ENCODE data around the gene RASSF4.
"Not testable (repeated sequence)": the region's sequence is repeated elsewhere in the genome, so short reads cannot be mapped to it uniquely, and the experiment has no call there.

RASSF4 gene

GRCh38 chr10:45006276-45007030 is 46.9 kb downstream of the RASSF4 start:
- peaks cover 3 to 24% of the 10 kb centered on the region in 2 experiments for H3K36me3 ChIP-seq (ENCODE audit: control insufficient read depth in 1 of 2, insufficient read depth in 2 of 2, low read depth in 1 of 2, low read length in 2 of 2)
- no peaks in the 10 kb centered on the region for H3K4me1 ChIP-seq (ENCODE audit: control insufficient read depth, insufficient read depth, low read depth, low read length)
- H3K4me2 ChIP-seq (ENCODE audit: low read length, poor library complexity, severe bottlenecking), result no peak overlapping the region
- H2BK12ac ChIP-seq (ENCODE audit: low read length in 2 of 2), result no peak overlapping the region
- H4K91ac ChIP-seq (ENCODE audit: low read length), result no peak overlapping the region
- 100% methylated on average over 3 of the region's 3 CpGs for WGBS
- no peak overlapping the region for H3K4ac ChIP-seq (ENCODE audit: low read depth in 1 of 2, low read length in 2 of 2)
- H3K14ac ChIP-seq (ENCODE audit: low read length in 2 of 2), result no peak overlapping the region
- H3K27me3 ChIP-seq (ENCODE audit: control insufficient read depth in 1 of 2, insufficient read depth in 1 of 2, low read length in 2 of 2), result no peaks in the 10 kb centered on the region
- H2BK5ac ChIP-seq (ENCODE audit: low read depth, low read length, poor library complexity, severe bottlenecking), result no peak overlapping the region
- no peak overlapping the region for H3K4me3 ChIP-seq (ENCODE audit: insufficient read depth in 1 of 2, low read depth in 1 of 2, low read length in 2 of 2)
- peaks cover 8% of the 10 kb centered on the region for H3K9me3 ChIP-seq (ENCODE audit: control insufficient read depth, low read length)
- no peak overlapping the region for H2BK15ac ChIP-seq (ENCODE audit: low read depth, poor library complexity, severe bottlenecking)
- peaks cover 2% of the 10 kb centered on the region for H3K79me1 ChIP-seq (replicated peaks; ENCODE audit: low read length, poor library complexity, severe bottlenecking)
- H3K27ac ChIP-seq (ENCODE audit: low read length, poor library complexity, severe bottlenecking), result no peak overlapping the region
- H4K8ac ChIP-seq (ENCODE audit: low read length), result no peak overlapping the region
- no peak for DNase-seq
- H2AK5ac ChIP-seq (ENCODE audit: low read length, severe bottlenecking), result no peak overlapping the region
- no peak overlapping the region for H3K9ac ChIP-seq (ENCODE audit: low read length)
- no peak overlapping the region for H3K18ac ChIP-seq (ENCODE audit: low read depth in 1 of 2, low read length in 2 of 2)
- H2BK120ac ChIP-seq (ENCODE audit: low read depth, low read length), result no peak overlapping the region
- no peak overlapping the region for H2AFZ ChIP-seq (ENCODE audit: low read depth, low read length)
- H3K23ac ChIP-seq (ENCODE audit: low read length in 2 of 2), result no peak overlapping the region

- Histone ChIP-seq H3K18ac (ENCODE audit: low read depth in 1 of 2, low read length in 2 of 2) (no peak overlapping the region), H3K4me2 (ENCODE audit: low read length, poor library complexity, severe bottlenecking) (no peak overlapping the region), H2AFZ (ENCODE audit: low read depth, low read length) (no peak overlapping the region), H3K36me3 (ENCODE audit: control insufficient read depth in 1 of 2, insufficient read depth in 2 of 2, low read depth in 1 of 2, low read length in 2 of 2) (peaks cover 1 to 19% of the 10 kb centered on the region in 2 experiments), H4K91ac (ENCODE audit: low read length) (no peak overlapping the region), H3K4ac (ENCODE audit: low read depth in 1 of 2, low read length in 2 of 2) (no peak overlapping the region), H3K14ac (ENCODE audit: low read length in 2 of 2) (no peak overlapping the region), H2BK5ac (ENCODE audit: low read depth, low read length, poor library complexity, severe bottlenecking) (no peak overlapping the region), H2BK15ac (ENCODE audit: low read depth, poor library complexity, severe bottlenecking) (no peak overlapping the region), H3K4me1 (ENCODE audit: control insufficient read depth, insufficient read depth, low read depth, low read length) (no peaks in the 10 kb centered on the region), H3K9ac (ENCODE audit: low read length) (peak overlapping the region; percentile 30), H3K79me1 (replicated peaks; ENCODE audit: low read length, poor library complexity, severe bottlenecking) (peaks cover under 1% of the 10 kb centered on the region), H3K9me3 (ENCODE audit: control insufficient read depth, low read length) (peaks cover 5% of the 10 kb centered on the region), H4K8ac (ENCODE audit: low read length) (no peak overlapping the region), H2BK12ac (ENCODE audit: low read length in 2 of 2) (no peak overlapping the region), H3K4me3 (ENCODE audit: insufficient read depth in 1 of 2, low read depth in 1 of 2, low read length in 2 of 2) (no peak overlapping the region), H3K27ac (ENCODE audit: low read length, poor library complexity, severe bottlenecking) (no peak overlapping the region), H3K27me3 (ENCODE audit: control insufficient read depth in 1 of 2, insufficient read depth in 1 of 2, low read length in 2 of 2) (no peaks in the 10 kb centered on the region), H2AK5ac (ENCODE audit: low read length, severe bottlenecking) (no peak overlapping the region), H2BK120ac (ENCODE audit: low read depth, low read length) (no peak overlapping the region), H3K23ac (ENCODE audit: low read length in 2 of 2) (no peak overlapping the region)
- WGBS, result 11% methylated on average over 7 of the region's 8 CpGs
- DNase-seq, result peak; percentile 94
Observed at GRCh38 chr10:45008524-45009161, 49.0 kb downstream of the RASSF4 start.

GRCh38 chr10:45014557-45014956 is 55.0 kb downstream of the RASSF4 start:
- not testable (repeated sequence) for H2BK12ac ChIP-seq (ENCODE audit: low read length in 2 of 2); H3K79me1 ChIP-seq (replicated peaks; ENCODE audit: low read length, poor library complexity, severe bottlenecking); H3K18ac ChIP-seq (ENCODE audit: low read depth in 1 of 2, low read length in 2 of 2); H4K8ac ChIP-seq (ENCODE audit: low read length); H3K9ac ChIP-seq (ENCODE audit: low read length); H4K91ac ChIP-seq (ENCODE audit: low read length); H3K9me3 ChIP-seq (ENCODE audit: control insufficient read depth, low read length); DNase-seq; H3K27ac ChIP-seq (ENCODE audit: low read length, poor library complexity, severe bottlenecking); H2BK5ac ChIP-seq (ENCODE audit: low read depth, low read length, poor library complexity, severe bottlenecking); H3K4ac ChIP-seq (ENCODE audit: low read depth in 1 of 2, low read length in 2 of 2); H3K4me2 ChIP-seq (ENCODE audit: low read length, poor library complexity, severe bottlenecking); H2BK120ac ChIP-seq (ENCODE audit: low read depth, low read length); H2AFZ ChIP-seq (ENCODE audit: low read depth, low read length); H2AK5ac ChIP-seq (ENCODE audit: low read length, severe bottlenecking); H3K36me3 ChIP-seq (ENCODE audit: control insufficient read depth in 1 of 2, insufficient read depth in 2 of 2, low read depth in 1 of 2, low read length in 2 of 2); H2BK15ac ChIP-seq (ENCODE audit: low read depth, poor library complexity, severe bottlenecking); H3K4me3 ChIP-seq (ENCODE audit: insufficient read depth in 1 of 2, low read depth in 1 of 2, low read length in 2 of 2); H3K27me3 ChIP-seq (ENCODE audit: control insufficient read depth in 1 of 2, insufficient read depth in 1 of 2, low read length in 2 of 2); H3K23ac ChIP-seq (ENCODE audit: low read length in 2 of 2); H3K4me1 ChIP-seq (ENCODE audit: control insufficient read depth, insufficient read depth, low read depth, low read length); H3K14ac ChIP-seq (ENCODE audit: low read length in 2 of 2)
- 91% methylated on average over 10 of the region's 10 CpGs for WGBS

GRCh38 chr10:45015590-45015989 is 56.0 kb downstream of the RASSF4 start:
- no peak overlapping the region for H2BK5ac ChIP-seq (ENCODE audit: low read depth, low read length, poor library complexity, severe bottlenecking)
- H3K23ac ChIP-seq (ENCODE audit: low read length in 2 of 2), result no peak overlapping the region
- no peak overlapping the region for H2AK5ac ChIP-seq (ENCODE audit: low read length, severe bottlenecking)
- no peak overlapping the region for H3K4ac ChIP-seq (ENCODE audit: low read depth in 1 of 2, low read length in 2 of 2)
- no peak overlapping the region for H2AFZ ChIP-seq (ENCODE audit: low read depth, low read length)
- 50% methylated on average over 1 of the region's 2 CpGs for whole genome bisulfite sequencing
- no peak overlapping the region for H2BK12ac ChIP-seq (ENCODE audit: low read length in 2 of 2)
- H2BK15ac ChIP-seq (ENCODE audit: low read depth, poor library complexity, severe bottlenecking), result no peak overlapping the region
- no peak for DNase-seq
- no peaks in the 10 kb centered on the region for H3K9me3 ChIP-seq (ENCODE audit: control insufficient read depth, low read length)
- H4K8ac ChIP-seq (ENCODE audit: low read length), result no peak overlapping the region
- no peaks in the 10 kb centered on the region for H3K36me3 ChIP-seq (ENCODE audit: control insufficient read depth in 1 of 2, insufficient read depth in 2 of 2, low read depth in 1 of 2, low read length in 2 of 2)
- H3K14ac ChIP-seq (ENCODE audit: low read length in 2 of 2), result no peak overlapping the region
- H3K27ac ChIP-seq (ENCODE audit: low read length, poor library complexity, severe bottlenecking), result no peak overlapping the region
- H4K91ac ChIP-seq (ENCODE audit: low read length), result no peak overlapping the region
- H3K4me2 ChIP-seq (ENCODE audit: low read length, poor library complexity, severe bottlenecking), result no peak overlapping the region
- no peak overlapping the region for H2BK120ac ChIP-seq (ENCODE audit: low read depth, low read length)
- H3K4me1 ChIP-seq (ENCODE audit: control insufficient read depth, insufficient read depth, low read depth, low read length), result no peaks in the 10 kb centered on the region
- peaks cover 0 to 6% of the 10 kb centered on the region in 2 experiments for H3K27me3 ChIP-seq (ENCODE audit: control insufficient read depth in 1 of 2, insufficient read depth in 1 of 2, low read length in 2 of 2)
- H3K18ac ChIP-seq (ENCODE audit: low read depth in 1 of 2, low read length in 2 of 2), result no peak overlapping the region
- H3K79me1 ChIP-seq (replicated peaks; ENCODE audit: low read length, poor library complexity, severe bottlenecking), result no peaks in the 10 kb centered on the region
- H3K9ac ChIP-seq (ENCODE audit: low read length), result no peak overlapping the region
- no peak overlapping the region for H3K4me3 ChIP-seq (ENCODE audit: insufficient read depth in 1 of 2, low read depth in 1 of 2, low read length in 2 of 2)

Data from mesenchymal stem cell (in vitro differentiated cells and primary cell).